Measurements from ENCODE around the gene PRXL2B.

DNA sequence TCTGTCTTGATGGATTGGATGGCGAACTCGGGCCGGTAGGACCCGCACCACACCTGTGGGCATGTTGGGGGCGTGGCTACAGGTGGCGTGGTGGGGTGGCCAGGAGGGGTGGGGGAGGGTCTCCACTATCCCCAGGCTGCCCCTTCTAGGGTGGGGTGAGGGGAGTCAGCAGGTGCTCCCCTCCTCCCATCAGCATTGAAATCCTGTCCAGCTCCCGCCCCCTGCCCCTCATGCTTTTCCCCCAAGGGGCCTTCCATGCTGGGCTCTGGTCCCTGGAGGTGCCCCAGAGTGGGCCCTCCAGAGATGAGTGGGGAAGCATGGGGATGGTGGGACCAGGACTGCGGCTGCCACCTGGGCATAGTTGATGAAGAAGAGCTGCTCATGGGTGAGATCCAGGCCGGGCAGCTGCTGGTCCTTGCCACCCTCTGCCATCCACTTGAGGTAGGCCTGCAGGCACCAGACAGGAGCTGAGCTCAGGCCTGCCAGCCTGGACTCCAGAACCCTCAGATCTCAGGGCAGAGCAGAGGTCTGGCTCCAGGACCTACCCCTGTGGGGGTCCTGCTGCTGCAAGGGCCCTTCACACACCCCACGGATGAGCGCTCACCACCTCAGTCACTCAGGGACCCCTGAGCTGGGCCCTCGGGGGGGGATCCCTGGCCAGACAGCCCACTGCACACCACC, 5.1 kb downstream of the PRXL2B start:
- TF ChIP-seq, protein P1, sequence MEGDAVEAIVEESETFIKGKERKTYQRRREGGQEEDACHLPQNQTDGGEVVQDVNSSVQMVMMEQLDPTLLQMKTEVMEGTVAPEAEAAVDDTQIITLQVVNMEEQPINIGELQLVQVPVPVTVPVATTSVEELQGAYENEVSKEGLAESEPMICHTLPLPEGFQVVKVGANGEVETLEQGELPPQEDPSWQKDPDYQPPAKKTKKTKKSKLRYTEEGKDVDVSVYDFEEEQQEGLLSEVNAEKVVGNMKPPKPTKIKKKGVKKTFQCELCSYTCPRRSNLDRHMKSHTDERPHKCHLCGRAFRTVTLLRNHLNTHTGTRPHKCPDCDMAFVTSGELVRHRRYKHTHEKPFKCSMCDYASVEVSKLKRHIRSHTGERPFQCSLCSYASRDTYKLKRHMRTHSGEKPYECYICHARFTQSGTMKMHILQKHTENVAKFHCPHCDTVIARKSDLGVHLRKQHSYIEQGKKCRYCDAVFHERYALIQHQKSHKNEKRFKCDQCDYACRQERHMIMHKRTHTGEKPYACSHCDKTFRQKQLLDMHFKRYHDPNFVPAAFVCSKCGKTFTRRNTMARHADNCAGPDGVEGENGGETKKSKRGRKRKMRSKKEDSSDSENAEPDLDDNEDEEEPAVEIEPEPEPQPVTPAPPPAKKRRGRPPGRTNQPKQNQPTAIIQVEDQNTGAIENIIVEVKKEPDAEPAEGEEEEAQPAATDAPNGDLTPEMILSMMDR (IDR thresholded peaks at IDR 0.05; ENCODE audit: low read depth, low read length): no peak
- TF ChIP-seq POLR2A (IDR thresholded peaks at IDR 0.05; ENCODE audit: extremely low read depth, insufficient read length): no peak
